Inflammatory macrophage (primary cell): ENCODE data around the gene PPFIA1.
A peak's percentile ranks its signal among the peaks of the same experiment; 100 is the strongest.
"Not testable (repeated sequence)": the region's sequence is repeated elsewhere in the genome, so short reads cannot be mapped to it uniquely, and the experiment has no call there.

ENCODE experiments used
- DNase-seq, 2 donors: peaks; one replicate each; pipeline ENCODE4 v3.0.0-alpha.2; 2020 to 2022

PPFIA1 gene

DNA sequence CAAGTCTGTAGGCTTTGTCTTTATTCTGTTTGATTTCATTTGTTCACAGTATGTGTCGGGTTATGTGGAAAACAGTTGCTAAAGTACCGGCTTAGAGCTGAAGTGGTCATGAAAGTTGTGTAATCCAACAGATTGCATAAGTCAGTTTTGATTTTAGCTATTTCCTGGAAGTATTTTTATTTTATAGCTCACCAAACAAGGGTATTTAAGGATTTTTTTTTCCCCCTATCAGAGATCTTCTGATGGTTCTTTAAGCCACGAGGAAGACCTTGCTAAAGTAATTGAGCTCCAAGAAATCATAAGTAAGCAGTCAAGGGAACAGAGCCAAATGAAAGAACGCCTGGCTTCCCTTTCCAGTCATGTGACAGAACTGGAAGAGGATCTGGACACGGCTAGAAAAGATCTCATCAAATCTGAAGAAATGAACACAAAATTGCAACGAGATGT lies 55.9 kb downstream of the PPFIA1 start:
- peak; percentile 84 to 90 for DNase-seq

- peak in 1 of 2 donors; percentile 59 for DNase-seq
These were observed 56.3 kb downstream of the PPFIA1 start for GRCh38 chr11:70326833-70327232.

- DNase-seq, result no peak
These were observed 57.2 kb downstream of the PPFIA1 start for GRCh38 chr11:70327717-70328116.

- DNase-seq, result no peak
These were observed 58.1 kb downstream of the PPFIA1 start for GRCh38 chr11:70328556-70328955.

GRCh38 chr11:70331320-70331843 lies 60.9 kb downstream of the PPFIA1 start:
- not testable (repeated sequence) for DNase-seq

DNA sequence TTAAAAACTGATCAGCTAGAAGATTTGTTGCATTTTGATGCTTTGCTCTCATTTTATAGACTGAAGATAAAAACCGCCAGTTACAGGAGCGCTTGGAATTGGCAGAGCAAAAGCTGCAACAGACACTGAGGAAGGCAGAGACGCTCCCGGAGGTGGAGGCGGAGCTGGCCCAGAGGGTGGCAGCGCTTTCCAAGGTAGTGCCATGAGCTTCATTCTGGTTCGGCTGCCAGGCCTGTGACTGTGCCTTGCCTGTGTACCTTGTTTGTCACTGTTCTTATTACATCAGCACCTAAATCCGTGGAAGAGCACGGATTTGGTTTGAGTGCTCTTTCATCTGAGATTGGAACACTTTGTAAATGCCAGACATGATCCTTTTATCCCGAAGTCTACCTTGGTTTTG lies 61.4 kb downstream of the PPFIA1 start:
- DNase-seq, result no peak

GRCh38 chr11:70332567-70332966 lies 62.1 kb downstream of the PPFIA1 start:
- no peak for DNase-seq

DNA sequence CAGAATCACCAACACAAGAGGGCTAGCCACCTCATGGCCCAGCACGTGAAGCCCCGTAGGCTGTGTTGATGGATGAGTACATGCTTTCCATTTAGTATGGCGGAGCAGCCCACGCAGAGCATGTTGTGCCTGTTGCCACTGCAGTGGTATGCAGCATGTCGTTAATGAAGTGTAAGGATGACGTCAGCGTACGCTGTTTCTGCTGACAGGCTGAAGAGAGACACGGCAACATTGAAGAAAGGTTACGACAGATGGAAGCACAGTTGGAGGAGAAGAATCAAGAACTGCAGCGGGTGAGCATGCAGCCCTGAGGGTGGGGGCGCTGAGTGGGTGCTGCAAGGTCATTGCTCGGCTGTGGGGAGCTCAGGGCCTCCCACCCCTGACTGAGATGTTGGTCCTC lies 62.8 kb downstream of the PPFIA1 start:
- peak; percentile 9 to 52 for DNase-seq

- no peak for DNase-seq
These were observed 64.0 kb downstream of the PPFIA1 start for GRCh38 chr11:70334351-70334995.

DNA sequence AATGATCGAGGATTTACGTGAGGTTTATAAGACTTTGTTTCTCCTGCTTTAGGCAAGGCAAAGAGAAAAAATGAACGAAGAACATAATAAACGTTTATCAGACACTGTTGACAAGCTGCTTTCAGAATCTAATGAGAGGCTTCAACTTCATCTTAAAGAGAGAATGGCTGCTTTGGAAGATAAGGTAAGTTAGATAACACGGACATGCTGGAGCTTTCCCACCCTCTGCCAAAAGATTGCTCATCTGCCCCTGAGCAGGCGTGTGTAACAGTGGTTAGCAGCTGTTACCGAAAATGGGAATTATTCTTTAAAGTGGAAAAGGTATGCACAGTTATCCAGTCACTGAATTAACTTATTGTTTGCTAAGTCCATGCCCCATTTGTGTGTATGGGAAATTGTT lies 65.0 kb downstream of the PPFIA1 start:
- DNase-seq, result no peak

- no peak for DNase-seq
These were observed 68.1 kb downstream of the PPFIA1 start for GRCh38 chr11:70338594-70338993.

DNA sequence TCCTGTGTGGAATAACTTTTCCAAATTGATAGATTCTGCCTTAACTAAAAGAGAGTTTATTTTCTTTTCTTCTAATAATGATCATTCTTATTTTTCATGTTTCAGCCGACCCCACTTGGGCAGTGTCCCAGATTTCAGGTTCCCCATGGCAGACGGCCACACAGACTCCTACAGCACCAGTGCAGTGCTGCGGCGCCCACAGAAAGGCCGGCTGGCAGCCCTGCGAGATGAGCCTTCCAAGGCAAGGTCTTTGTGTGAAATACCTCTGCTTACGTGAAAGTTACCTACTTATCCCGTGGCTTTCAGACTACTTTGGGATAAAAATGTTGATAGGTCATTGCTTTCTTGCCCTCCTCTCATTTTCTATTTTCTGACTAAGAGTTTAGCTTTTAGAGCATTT lies 68.6 kb downstream of the PPFIA1 start:
- DNase-seq, result no peak

- DNase-seq, result no peak
These were observed 71.5 kb downstream of the PPFIA1 start for GRCh38 chr11:70341881-70342429.

GRCh38 chr11:70343636-70344035 lies 73.1 kb downstream of the PPFIA1 start:
- no peak for DNase-seq

GRCh38 chr11:70348191-70348590 lies 77.7 kb downstream of the PPFIA1 start:
- DNase-seq, result no peak

DNA sequence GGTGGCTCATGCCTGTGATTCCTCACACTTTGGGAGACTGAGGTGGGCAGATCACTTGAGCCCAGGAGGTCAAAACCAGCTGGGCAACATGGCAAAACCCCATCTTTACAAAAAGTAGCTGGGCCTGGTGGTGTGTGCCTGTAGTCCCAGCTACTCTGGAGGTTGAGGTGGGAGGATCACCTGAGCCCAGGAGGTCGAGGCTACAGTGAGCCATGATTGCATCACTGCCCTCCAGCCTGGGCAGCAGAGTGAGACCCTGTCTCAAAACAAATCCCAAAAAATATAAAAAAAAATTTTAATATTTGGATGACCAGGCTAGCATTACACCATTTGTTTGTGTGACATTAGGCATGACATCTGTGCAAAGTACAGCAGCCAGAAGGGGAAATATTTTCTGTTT lies 78.1 kb downstream of the PPFIA1 start:
- no peak for DNase-seq

DNA sequence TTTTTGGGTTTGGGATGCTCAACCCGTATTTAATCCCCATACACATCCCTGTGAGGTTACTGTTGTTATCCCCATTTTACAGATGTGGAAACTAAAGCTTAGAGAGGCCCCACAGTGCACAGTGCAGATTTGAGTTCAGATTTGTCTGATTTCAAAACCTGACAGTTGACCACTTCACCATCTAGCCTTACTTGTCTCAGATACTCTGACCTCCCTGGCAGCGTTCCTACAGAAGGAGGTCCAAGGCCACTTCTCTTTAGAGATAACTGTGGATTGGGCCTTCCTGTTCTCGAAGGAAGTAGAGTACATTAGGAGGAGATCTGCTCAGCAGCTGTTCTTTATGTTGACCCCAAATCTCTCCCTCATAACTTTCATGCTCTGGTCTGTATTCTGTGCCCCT lies 81.2 kb downstream of the PPFIA1 start:
- DNase-seq, result no peak

DNA sequence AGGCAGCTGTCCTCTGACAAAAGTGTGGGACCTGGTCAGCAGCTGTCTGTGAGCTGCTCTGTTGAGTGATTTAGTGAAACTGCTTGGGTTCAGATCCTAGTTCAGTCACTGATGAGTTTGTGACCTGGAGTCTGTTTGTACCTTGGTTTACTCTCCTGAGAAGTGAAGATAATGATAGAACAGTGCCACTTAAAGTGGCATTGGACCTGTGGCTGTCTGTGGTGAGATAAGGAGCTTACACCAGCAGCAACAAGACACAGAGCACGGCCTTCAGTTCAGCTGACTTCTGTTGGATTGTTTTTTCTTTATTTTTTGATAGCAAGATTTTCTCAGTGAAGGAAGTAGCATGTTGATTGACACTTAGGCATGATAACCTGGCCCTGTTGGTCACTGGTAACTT lies 81.6 kb downstream of the PPFIA1 start:
- DNase-seq, result no peak

GRCh38 chr11:70352601-70353000 lies 82.1 kb downstream of the PPFIA1 start:
- no peak for DNase-seq

- DNase-seq, result no peak
These were observed 82.8 kb downstream of the PPFIA1 start for GRCh38 chr11:70353329-70353728.

DNA sequence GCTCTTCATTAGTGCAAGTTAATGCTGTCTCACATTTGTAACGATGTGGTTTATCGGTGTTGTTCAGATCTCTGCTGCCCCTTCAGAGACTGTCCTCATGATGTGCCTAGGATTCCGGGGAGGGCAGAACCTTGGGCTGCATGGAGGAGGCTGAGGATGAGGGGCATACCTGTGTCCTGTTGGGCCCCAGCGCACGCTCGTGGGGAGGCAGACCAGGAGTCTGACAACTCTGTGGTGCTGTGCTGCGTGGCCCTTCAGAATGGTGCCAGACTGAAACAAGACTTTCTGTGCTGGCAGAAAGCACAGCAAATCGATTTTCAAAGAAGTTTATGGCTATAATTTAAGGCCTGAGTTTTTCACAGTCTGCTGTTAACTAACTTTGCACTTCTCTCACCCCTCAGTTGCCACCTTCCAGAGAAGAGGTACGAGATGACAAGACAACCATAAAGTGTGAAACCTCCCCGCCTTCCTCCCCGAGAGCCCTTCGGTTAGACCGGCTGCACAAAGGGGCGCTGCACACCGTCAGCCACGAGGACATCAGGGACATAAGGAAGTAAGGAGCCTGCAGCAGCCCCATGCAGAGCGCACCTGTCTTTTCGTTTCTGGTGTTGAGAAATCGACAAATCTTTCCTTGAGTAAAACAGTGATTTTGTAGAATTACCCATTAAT lies 83.5 kb downstream of the PPFIA1 start:
- no peak for DNase-seq

DNA sequence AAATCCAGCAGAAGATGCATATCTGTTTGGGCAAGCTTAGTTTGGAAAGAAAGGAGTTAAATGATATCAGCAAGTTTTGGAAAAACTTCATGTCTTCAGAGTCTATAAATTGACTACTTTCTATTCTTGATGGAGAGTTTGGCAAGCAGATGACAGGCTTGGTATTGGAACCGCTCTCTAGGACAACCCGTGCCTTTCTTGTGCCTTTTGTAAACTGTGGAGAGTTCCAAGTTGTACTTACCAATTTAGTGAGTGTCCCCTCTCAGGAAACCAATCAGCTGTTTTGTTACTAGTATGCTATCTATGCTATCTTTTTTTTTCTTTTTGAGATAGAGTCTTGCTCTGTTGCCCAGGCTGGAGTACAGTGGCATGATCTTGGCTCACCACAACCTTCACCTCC lies 84.1 kb downstream of the PPFIA1 start:
- no peak for DNase-seq

GRCh38 chr11:70358753-70359152 lies 88.3 kb downstream of the PPFIA1 start:
- DNase-seq, result peak; percentile 89 to 94
